HG03095 (cell line): Measurements from ENCODE around the gene WDR35.
A peak's percentile ranks its signal among the peaks of the same experiment; 100 is the strongest.

ENCODE experiments used
- ATAC-seq: cut with Tn5 transposase; IDR thresholded peaks from one replicate; pipeline ENCODE4 v1.9.1; 2021; ENCODE audit warnings: moderate library complexity; ENCODE audit not compliant: unreplicated experiment

WDR35 gene

GRCh38 chr2:19874726-19875125 lies 115.2 kb downstream of the WDR35 start:
- no peak for ATAC-seq

- ATAC-seq: no peak
Observed at GRCh38 chr2:19873014-19873413, 116.9 kb downstream of the WDR35 start.

GRCh38 chr2:19872302-19872701 lies 117.6 kb downstream of the WDR35 start:
- no peak for ATAC-seq

GRCh38 chr2:19871836-19872235 lies 118.1 kb downstream of the WDR35 start:
- ATAC-seq: no peak

GRCh38 chr2:19870792-19871191 lies 119.1 kb downstream of the WDR35 start:
- no peak for ATAC-seq

GRCh38 chr2:19868701-19869580 lies 121.0 kb downstream of the WDR35 start:
- ATAC-seq: peak; percentile 69

- ATAC-seq: no peak
Observed at GRCh38 chr2:19868224-19868623, 121.7 kb downstream of the WDR35 start.

DNA sequence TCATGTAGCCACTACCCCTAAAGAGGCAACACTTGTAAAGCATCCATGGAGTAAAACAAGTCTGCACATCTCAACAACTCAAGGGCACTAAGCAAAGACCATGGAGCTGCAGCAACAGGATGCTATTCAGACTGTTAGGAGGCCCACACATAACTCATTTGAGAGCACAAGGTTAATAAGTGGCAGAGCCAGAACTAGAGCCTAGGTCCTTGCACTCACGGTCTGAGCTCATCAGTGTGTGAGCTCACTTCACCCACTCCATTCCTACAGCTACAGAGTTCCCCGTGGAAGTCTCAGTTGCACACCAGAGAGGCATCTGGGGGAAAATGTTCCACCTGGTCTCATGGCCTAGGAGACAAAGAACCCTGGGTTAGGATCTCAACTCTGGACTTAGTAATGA lies 123.1 kb downstream of the WDR35 start:
- no peak for ATAC-seq

- ATAC-seq: no peak
Observed at GRCh38 chr2:19865151-19865550, 124.8 kb downstream of the WDR35 start.

DNA sequence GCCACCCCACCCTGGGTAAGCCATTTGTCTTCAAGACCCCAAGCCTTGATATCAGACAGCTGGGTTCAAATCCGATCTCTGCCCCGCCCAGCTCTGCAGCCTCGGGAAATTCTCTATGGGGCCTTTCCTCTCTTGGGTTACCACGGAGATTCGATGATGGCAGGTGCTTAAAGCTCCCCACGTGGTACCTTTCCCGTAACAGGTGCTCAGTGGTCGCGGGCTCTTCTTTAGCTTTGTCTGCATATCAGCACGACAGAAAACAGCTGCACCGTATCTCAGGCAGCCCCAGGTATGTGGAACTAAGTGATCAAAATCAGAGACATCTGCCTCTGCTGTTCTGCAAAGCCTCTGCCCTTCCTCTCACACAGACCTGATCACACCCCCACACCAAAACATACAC lies 125.5 kb downstream of the WDR35 start:
- no peak for ATAC-seq

GRCh38 chr2:19863303-19864041 lies 126.4 kb downstream of the WDR35 start:
- peak; percentile 62 for ATAC-seq

- ATAC-seq: no peak
Observed at GRCh38 chr2:19861813-19862212, 128.1 kb downstream of the WDR35 start.
